ENCODE results near the gene NXPE3. TPM values are rescaled to one million over a fixed set of nuclear protein-coding genes. Genes with fewer than 3 reads are reported as not detected.

Gene NXPE3
- total and polyA plus RNA-seq, 9 of the 15 experiments (the other 6 are each of a cell fraction or from before 2014, with no cell fraction given), result 0.25 to 2.5 (median 0.95) TPM

GRCh38 chr3:101807888-101808287 is 28.9 kb downstream of the NXPE3 start:
- ChIA-PET CTCF (ENCODE audit: low intra/inter-chr PET ratio) (interaction anchor here (2.1 kb wide), 1 partner anchor 417 kb away, joined by 25 read pairs; no protein-coding TSS in a partner anchor), POLR2A (no interaction called here)
- no peak for ATAC-seq
- WGBS (ENCODE audit: insufficient coverage, low coverage, missing lambda C conversion rate), result 5% methylated on average over 2 of the region's 2 CpGs
- intact Hi-C loops (cut with micrococcal nuclease) (no loop called here), in situ Hi-C loops (cut with MboI) (loop anchor here (25.0 kb wide), 1 partner anchor 729 kb away; no protein-coding TSS in a partner anchor)
- no peak for FAIRE-seq
- DNase-seq (ENCODE audit: extremely low read depth in 1 of 4, low spot score in 3 of 4), result no peak
- Histone ChIP-seq H3K4me1 (replicated peaks in 1 of 2; ENCODE audit: control insufficient read depth in 2 of 2, insufficient read depth in 2 of 2, low read length in 2 of 2) (no peaks in the 10 kb centered on the region), H3K9ac (ENCODE audit: insufficient read depth in 1 of 2, low read depth in 2 of 2, low read length in 2 of 2) (no peak overlapping the region), H3K27ac (ENCODE audit: extremely low read depth, low read depth, low read length) (no peak overlapping the region), H4K20me1 (replicated peaks; ENCODE audit: control insufficient read depth, insufficient read depth, low read length) (no peaks in the 10 kb centered on the region), H3K9me1 (ENCODE audit: control insufficient read depth, insufficient read depth, low read length) (no peaks in the 10 kb centered on the region), H3K4me2 (ENCODE audit: insufficient read depth, low read length) (no peak overlapping the region), H3K36me3 (ENCODE audit: control insufficient read depth, insufficient read depth, low read length) (no peaks in the 10 kb centered on the region), H3K27me3 (ENCODE audit: control insufficient read depth in 2 of 2, insufficient read depth in 2 of 2, low read length in 2 of 2) (no peaks in the 10 kb centered on the region), H2AFZ (ENCODE audit: low read depth, low read length) (no peak overlapping the region), H3K9me3 (replicated peaks; ENCODE audit: control insufficient read depth, insufficient read depth, low read depth, low read length) (no peaks in the 10 kb centered on the region), H3K79me2 (ENCODE audit: control insufficient read depth, insufficient read depth, low read length) (no peaks in the 10 kb centered on the region), H3K4me3 (no peak overlapping the region)
- TF ChIP-seq EP400 (IDR thresholded peaks at IDR 0.05) (no peak), ZBTB43 (CRISPR knock-in tag; IDR thresholded peaks at IDR 0.05) (no peak), EGR1 (conservative IDR thresholded peaks at IDR 0.05) (no peak), RBM39 (optimal IDR thresholded peaks at IDR 0.05; ENCODE audit: low read depth, low read length) (no peak), CREBBP (IDR thresholded peaks at IDR 0.05; ENCODE audit: low read depth, low read length) (no peak), MBD2 (IDR thresholded peaks at IDR 0.05; ENCODE audit: borderline replicate concordance, low read depth) (no peak), ZEB2 (IDR thresholded peaks at IDR 0.05) (no peak), HCFC1 (IDR thresholded peaks at IDR 0.05; ENCODE audit: low read depth, low read length) (no peak), DPF2 (IDR thresholded peaks at IDR 0.05) (no peak), ZBTB17 (CRISPR knock-in tag; IDR thresholded peaks at IDR 0.05) (no peak), POLR2B (IDR thresholded peaks at IDR 0.05; ENCODE audit: low read depth, partially characterized antibody) (no peak), SMARCE1 (IDR thresholded peaks at IDR 0.05) (no peak), ELF4 (CRISPR knock-in tag; IDR thresholded peaks at IDR 0.05) (no peak), ZNF436 (CRISPR knock-in tag; IDR thresholded peaks at IDR 0.05) (no peak), NEUROD1 (IDR thresholded peaks at IDR 0.05; ENCODE audit: borderline replicate concordance, low read depth, low read length, partially characterized antibody) (no peak), ZNF57 (CRISPR knock-in tag; IDR thresholded peaks at IDR 0.05) (no peak), ZHX1 (conservative IDR thresholded peaks at IDR 0.05; ENCODE audit: low read length) (no peak), NCOR1 (IDR thresholded peaks at IDR 0.05) (no peak)
- TF ChIP-seq, protein P1, sequence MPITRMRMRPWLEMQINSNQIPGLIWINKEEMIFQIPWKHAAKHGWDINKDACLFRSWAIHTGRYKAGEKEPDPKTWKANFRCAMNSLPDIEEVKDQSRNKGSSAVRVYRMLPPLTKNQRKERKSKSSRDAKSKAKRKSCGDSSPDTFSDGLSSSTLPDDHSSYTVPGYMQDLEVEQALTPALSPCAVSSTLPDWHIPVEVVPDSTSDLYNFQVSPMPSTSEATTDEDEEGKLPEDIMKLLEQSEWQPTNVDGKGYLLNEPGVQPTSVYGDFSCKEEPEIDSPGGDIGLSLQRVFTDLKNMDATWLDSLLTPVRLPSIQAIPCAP (CRISPR knock-in tag; IDR thresholded peaks at IDR 0.05; ENCODE audit: borderline replicate concordance), result no peak
- TF ChIP-seq, protein P2, sequence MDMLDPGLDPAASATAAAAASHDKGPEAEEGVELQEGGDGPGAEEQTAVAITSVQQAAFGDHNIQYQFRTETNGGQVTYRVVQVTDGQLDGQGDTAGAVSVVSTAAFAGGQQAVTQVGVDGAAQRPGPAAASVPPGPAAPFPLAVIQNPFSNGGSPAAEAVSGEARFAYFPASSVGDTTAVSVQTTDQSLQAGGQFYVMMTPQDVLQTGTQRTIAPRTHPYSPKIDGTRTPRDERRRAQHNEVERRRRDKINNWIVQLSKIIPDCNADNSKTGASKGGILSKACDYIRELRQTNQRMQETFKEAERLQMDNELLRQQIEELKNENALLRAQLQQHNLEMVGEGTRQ (CRISPR knock-in tag; IDR thresholded peaks at IDR 0.05), result no peak
- BruUV-seq (replicated peaks), result no TSS peak

Data from K562 (cell line).